ELR (cell line): ENCODE data around the gene SWAP70.
"Not testable (repeated sequence)": the region's sequence is repeated elsewhere in the genome, so short reads cannot be mapped to it uniquely, and the experiment has no call there.

ENCODE experiments used
- DNase-seq: peaks from one replicate; pipeline ENCODE4 v3.0.0-alpha.2; 2015; ENCODE audit warnings: low read depth

Gene SWAP70

GRCh38 chr11:9663699-9664275 lies at the start of gene SWAP70:
TSS of gene SWAP70 (plus strand) at chr11:9664077. CDS start at chr11:9664180, 103 bp downstream.
- peak; percentile 92 for DNase-seq

GRCh38 chr11:9615031-9615451 lies 48.8 kb upstream of the SWAP70 start:
- no peak for DNase-seq

DNA sequence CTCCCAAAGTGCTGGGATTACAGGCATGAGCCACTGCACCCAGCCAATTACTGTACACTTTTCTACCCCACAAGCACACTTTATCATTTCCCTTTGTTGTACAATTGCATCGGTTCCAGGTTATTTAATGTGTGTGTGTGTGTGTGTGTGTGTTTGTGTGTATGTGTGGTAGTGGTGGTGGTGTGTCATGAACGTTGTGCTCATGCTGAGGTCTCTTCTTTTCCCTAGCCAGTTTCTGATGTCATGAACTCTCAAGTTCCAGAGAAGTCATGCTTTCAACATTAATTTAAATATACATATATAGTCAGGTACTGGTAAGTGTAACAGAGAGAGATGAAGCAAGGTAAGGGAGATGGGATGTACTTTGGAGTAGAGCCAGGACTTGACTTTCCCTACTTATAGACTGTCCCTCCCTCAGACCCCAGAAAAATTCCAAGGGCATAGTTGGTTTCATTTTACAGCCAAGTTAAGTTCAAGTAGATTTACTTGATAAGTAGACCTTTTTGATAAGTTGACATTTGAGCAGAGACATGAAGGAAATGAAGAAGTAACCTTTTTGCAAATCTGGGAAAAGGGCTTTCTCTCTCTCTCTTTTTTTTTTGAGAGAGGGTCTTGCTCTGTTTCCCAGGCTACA lies 47.7 kb upstream of the SWAP70 start:
- no peak for DNase-seq

DNA sequence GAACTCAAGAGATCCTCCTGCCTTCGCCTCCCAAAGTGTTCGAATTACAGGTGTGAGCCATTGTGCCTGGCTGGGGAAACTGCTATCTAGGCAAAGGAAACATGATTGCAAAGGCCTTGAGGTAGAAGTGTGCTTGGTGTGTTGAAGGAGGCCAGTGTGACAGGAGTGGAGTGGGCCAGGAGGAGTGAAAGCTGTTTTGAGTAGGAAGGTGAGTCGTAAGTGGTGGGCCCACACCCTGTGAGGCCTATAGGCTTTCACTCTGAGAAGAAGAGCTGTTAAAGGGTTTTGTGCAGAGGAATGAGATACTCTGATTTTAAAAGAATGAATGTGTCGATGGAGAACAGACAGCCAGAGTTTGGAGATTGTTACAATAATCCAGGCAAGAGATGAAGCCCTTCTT lies 47.0 kb upstream of the SWAP70 start:
- peak; percentile 25 for DNase-seq

- peak; percentile 14 for DNase-seq
These were observed 45.9 kb upstream of the SWAP70 start for GRCh38 chr11:9617940-9618339.

- DNase-seq, result no peak
These were observed 44.9 kb upstream of the SWAP70 start for GRCh38 chr11:9619004-9619403.

DNA sequence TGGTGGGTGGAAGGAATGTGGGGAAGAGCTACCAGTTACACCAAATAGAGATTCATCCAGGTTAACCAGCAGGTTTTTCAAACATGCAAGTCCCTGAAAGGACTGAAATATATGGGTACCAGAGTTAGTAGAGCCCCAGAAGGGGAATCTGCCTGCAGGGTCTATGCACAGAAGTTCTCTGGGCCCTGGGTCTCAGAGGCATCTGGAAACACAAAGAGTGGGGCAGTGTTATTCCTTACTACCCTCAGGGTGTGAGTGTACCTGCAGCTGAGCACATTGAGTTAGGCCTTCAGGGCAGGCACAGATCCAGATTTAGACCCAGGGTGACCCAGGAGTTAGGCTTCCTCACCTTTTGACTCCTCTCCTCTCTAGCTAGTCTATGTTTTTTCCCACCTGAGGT lies 43.9 kb upstream of the SWAP70 start:
- DNase-seq, result no peak

DNA sequence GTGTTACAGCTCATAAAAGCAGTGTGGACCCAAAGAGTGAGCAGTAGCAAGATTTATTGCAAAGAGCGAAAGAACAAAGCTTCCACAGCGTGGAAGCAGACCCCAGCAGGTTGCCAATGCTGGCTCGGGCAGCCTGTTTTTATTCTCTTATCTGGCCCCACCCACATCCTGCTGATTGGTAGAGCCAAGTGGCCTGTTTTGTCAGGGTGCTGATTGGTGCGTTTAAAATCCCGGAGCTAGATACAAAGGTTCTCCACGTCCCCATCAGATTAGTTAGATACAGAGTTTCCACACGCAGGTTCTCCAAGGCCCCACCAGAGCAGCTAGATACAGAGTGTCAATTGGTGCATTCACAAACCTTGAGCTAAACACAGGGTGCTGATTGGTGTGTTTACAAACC lies 41.5 kb upstream of the SWAP70 start:
- not testable (repeated sequence) for DNase-seq

DNA sequence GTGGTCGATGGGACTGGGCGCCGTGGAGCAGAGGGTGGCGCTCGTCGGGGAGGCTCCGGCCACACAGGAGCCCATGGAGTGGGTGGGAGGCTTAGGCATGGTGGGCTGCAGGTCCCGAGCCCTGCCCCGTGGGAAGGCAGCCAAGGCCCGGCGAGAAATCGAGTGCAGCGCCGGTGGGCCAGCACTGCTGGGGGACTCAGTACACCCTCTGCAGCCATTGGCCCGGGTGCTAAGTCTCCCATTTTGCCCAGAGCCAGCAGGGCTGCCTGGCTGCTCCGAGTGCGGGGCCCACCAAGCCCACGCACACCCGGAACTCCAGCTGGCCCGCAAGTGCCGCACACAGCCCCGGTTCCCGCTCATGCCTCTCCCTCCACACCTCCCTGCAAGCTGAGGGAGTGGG lies 40.8 kb upstream of the SWAP70 start:
- DNase-seq, result not testable (repeated sequence)

DNA sequence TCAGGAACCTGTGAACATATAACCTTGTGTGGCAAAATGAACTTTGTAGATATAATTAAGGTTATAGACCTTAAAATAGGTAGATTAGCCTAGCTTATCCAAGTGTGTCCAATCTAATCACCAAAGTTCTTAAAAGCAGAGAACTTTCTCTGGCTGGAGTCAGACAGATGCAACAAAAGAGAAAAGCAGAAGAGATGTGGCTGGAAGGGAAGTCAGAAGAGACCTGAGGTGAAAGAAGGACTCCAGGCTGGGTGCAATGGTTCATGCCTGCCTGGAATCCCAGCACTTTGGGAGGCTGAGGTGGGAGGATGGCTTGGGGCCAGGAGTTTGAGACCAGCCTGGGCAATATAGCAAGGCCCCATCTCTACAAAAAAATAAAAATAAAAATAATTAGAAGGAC lies 39.4 kb upstream of the SWAP70 start:
- DNase-seq, result no peak

GRCh38 chr11:9625162-9625561 lies 38.7 kb upstream of the SWAP70 start:
- DNase-seq, result no peak

DNA sequence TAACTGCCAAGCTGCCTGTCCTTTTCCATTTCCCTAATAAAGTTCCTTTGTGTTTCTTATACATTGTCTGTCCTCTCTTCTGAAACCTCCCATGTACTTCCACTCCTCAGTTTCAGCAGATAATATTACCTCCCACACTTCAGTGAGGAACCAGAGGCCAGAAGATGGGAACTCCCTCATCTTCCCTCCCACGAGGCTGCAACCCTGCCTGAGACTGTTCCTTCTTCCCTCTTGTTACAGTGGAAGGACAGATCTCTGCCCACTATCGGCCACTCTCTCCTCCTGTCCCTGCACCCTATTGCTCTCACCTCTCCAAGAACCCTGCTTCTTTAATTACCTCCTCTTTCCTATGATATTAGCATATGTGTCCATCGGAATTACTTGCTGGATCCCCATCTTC lies 38.1 kb upstream of the SWAP70 start:
- DNase-seq, result no peak

GRCh38 chr11:9626496-9627394 lies 37.1 kb upstream of the SWAP70 start:
- no peak for DNase-seq

DNA sequence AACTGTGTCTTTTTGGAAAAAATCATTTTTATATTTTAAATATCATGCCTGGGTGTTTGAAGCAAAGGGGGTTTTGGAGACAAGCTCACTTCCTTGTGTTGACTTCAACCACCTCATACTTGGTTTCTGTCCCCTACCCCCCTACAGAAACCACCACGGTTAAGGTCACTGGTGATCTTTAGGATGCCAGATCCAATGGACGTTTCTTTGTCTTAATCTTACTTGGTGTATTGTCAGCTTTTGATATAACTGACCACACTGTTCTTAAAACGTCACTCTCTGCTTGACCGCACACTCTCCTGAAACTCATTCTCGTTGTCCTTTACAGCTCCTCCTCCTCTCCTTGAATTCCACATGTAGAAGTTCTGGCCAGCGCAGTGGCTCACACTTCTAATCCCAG lies 34.8 kb upstream of the SWAP70 start:
- no peak for DNase-seq

- DNase-seq, result no peak
These were observed 30.2 kb upstream of the SWAP70 start for GRCh38 chr11:9633679-9634078.

DNA sequence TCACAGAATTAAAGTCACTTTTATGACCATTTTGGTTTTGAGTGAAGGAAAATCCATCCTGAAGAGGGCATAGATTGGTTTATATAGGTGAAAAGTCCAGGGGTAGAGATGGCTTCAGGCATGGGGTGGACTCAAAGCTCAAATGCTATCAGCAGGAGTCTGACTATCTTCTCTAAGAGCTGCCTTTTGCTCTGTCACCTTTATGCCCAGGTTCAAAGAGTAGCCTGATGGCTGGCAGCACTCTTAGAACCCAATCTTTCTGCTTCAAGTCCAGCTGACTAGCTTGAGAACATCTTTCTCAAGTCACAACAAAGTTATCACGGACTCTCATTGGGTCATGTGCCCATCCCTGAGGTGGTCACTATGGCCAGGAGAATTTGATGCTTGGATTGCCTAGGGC lies 27.2 kb upstream of the SWAP70 start:
- DNase-seq, result no peak

GRCh38 chr11:9639099-9639498 lies 24.8 kb upstream of the SWAP70 start:
- no peak for DNase-seq

GRCh38 chr11:9639985-9640384 lies 23.9 kb upstream of the SWAP70 start:
- DNase-seq, result no peak

GRCh38 chr11:9642894-9643293 lies 21.0 kb upstream of the SWAP70 start:
- no peak for DNase-seq

- no peak for DNase-seq
These were observed 20.1 kb upstream of the SWAP70 start for GRCh38 chr11:9643751-9644150.

GRCh38 chr11:9645881-9646280 lies 18.0 kb upstream of the SWAP70 start:
- DNase-seq, result no peak

DNA sequence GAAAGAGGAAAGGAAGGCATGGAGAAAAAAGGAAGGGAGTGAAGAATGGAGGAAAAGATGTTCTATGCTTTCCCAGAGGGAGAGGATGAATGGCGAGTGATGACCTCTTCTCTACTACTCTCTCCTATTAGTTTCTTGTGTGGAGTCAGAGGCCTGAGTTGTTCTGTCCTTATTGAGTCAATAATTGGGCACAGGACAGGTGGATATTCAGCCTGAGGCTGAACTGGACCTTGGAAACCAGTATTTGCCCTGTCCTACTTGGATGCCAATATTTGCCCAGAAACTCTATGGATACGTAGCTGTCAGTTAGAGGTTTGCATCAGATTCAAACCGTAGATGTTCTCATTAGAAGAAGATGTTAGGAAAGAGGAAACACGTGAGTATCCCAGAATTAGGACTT lies 17.6 kb upstream of the SWAP70 start:
- no peak for DNase-seq

DNA sequence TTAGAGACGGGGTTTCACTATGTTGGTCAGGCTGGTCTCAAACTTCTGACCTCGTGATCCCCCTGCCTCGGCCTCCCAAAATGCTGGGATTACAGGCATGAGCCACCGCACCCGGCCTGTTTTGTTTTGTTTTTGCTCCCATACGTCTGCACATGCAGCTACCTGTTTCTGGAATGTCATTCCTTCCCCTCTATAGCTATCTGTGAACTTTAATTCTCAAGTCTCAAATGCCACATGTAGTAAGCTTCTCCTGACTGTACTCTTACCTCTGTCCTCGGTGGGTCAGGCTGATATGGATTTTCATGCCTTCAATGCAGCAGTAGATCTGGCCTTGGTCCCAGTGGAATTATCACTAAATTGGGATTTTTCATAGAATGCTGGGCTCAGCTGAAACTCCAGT lies 12.4 kb upstream of the SWAP70 start:
- DNase-seq, result no peak
